GM19397 (cell line): ENCODE data around the gene DDX39A.
A peak's percentile ranks its signal among the peaks of the same experiment; 100 is the strongest.
"Not testable (repeated sequence)": the region's sequence is repeated elsewhere in the genome, so short reads cannot be mapped to it uniquely, and the experiment has no call there.

ENCODE experiments used
- ATAC-seq: cut with Tn5 transposase; IDR thresholded peaks from one replicate; pipeline ENCODE4 v1.9.1; 2021; ENCODE audit warnings: mild to moderate bottlenecking, moderate library complexity; ENCODE audit not compliant: unreplicated experiment

The DDX39A gene

GRCh38 chr19:14391156-14391821, 27.9 kb downstream of the DDX39A start:
- no peak for ATAC-seq

DNA sequence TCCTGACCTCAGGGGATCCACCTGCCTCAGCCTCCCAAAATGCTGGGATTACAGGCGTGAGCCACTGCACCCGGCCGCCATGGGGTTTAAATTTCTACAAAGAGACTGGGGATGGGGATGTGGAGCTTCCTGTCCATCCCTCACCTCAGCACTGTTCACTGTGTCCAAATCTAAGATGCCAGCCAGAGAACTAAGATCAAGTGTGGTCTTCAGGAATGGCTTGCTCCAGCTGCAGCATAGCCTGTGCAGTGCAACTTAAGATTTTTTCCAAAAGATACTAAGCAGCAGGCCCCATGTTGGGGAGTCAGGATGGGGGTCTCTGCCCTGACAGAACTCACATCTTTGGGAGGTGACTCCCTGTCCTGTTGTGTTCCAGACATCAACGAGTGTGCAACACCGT, 28.6 kb downstream of the DDX39A start:
- no peak for ATAC-seq

DNA sequence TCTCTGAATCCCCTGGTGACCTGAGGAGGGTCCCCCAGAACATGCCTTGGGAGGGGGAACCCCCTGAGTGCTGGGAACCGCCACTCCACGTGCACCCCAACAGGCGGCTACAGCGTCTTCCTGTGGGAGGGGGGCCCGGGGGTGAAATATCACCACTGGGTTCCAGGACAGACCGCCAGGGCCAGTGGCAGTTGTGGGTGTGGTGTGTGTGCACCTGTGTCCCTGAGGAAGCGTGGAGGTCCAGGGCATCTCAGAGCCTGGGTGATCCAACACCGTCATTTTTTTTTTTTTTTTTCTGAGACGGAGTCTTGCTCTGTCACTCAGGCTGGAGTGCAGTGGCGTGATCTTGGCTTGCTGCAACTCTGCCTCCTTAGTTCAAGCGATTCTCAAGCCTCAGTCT, 33.6 kb downstream of the DDX39A start:
- ATAC-seq: no peak

DNA sequence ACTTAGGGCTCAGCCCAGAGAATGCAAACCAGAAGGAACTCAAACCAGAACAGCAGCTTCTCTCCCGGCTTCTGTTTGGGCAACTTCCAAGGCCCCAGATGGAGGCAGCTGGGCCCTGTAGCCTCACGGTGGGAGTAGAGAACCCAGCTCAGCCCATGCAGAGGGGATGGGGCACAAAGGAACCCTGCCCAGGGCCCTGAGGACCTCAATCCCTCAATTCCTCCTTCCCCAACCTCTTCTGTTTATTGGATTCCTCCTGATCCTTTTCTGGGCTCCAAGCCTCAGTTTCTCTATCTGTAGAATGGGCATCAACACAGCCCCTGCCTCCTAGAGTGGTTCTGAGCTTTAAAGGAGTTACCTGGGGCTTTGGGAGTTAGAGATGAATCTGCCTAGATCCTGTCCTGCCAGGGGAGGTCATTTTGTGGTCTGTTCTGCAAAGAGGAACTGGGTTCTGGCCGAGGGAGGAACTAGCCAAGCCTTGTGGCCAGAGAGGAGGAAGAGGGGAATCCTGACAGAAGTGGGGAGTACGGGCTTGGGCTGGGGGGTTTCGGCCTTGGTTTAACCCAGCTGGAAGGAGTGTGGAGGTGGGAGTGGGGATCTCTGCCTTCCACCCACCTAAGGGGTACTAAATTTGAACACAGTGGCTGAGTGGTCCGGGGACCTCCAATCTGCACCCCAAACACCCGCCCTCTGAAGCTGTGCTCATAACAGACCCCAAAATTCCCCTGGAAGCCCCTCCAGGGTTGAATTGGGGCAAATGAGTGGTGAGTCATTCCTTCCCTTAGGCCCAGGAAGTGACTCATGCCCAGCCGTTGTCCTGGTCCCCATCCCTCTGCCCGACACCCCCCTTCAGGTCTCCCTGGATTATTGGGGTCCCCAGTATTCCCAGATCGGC, 35.2 kb downstream of the DDX39A start:
- no peak for ATAC-seq

GRCh38 chr19:14381689-14382474, 37.3 kb downstream of the DDX39A start:
- ATAC-seq: no peak

DNA sequence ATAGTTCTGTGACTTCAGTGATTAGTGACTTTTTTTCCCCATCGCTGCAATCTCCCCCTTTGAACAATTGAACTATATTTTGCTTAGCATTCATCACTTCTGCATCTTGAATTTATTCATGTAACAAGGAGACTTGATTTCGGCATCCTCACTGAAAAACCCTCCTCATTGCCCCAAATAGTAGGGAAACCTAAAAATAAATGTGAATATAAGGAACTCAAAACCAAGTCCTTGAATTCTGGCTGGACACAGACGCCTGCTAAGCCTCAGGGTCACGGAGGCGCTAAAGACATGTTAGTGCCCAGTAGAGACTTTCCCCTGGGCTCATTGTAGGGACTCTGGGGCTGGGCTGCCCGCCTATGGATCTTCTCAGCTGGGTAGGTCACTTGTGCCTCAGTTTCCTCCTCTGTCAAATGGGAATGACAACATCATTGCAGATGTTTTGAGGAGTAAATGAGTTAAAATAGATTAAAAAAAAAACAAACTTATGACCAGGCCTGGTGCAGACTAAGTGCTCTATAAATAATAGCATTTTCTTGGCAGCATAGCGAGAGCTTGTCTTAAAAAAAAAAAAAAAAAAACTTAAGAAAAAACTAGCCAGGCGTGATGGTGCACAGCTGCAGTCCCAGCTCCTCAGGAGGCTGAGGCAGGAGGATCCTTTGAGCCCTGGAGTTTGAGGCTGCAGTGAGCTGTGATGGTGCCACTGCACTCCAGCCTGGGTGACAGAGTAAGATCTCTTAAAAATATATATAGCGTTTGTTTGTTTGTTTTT, 39.7 kb downstream of the DDX39A start:
- no peak for ATAC-seq

- ATAC-seq: no peak
Measured at GRCh38 chr19:14378890-14379289, 40.3 kb downstream of the DDX39A start.

DNA sequence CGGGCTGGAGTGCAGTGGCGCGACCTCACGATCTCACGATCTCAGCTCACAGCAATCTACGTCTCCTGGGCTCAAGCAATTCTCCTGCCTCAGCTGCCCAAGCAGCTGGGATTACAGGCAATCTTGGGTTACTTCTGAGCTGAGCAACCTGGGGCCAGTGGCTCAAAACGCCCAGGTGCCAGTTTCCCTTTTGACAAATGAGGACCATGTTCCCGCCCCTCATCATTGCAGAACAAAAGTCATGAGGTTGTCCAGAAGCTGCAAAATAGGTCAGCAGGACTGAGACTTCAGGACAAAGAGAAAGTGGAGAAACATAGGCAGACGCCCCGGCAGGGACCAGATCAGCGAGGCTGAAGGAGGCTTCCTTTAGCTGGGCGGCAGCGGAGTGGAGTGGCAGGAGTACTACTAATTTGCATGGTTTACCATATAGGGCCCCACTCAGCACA, 41.2 kb downstream of the DDX39A start:
- no peak for ATAC-seq

- ATAC-seq: peak; percentile 17
Measured at GRCh38 chr19:14375582-14376291, 43.4 kb downstream of the DDX39A start.

DNA sequence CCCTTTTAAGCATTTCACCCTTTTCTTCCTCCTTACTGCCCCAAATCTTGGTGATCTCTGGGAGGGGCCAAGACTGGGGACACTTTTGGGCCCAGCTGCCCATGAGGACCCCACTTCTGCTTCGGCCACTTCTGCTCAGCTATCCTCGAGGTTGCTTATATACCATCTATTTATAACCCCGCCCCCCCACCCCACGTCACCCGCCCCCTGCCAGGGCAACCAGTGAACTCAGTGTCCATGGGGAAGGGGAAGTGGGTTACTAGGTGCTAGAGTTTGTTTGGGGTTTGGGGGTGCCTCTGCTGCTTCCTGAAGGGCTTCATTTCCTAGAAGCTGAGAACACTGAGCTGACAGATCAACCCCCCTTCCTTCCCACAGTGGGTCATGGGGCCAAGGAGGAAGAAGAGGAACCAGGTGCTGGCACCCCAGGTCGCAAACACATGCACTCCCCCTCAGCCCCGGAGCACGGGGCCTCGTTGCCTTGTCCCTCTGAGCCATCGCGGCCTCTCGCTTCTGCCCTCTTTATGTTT, 44.0 kb downstream of the DDX39A start:
- peak; percentile 39 for ATAC-seq

DNA sequence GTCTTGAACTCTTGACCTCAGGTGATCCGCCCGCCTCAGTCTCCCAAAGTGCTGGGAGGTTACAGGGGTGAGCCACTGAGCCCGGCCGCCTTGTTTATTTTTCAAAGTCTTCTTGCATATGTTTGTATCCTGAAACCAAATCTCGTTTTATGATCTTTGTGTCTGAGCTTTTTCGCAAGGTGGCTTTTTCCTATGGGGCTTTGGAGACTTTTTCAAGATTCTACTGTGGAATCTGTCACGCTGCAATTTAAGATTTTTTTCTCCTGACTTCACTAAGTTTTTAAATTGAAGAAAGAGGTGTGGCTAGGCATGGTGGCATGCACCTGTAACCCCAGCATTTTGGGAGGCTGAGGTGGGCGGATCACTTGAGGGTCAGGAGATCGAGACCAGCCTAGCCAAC, 44.8 kb downstream of the DDX39A start:
- ATAC-seq: not testable (repeated sequence)

GRCh38 chr19:14372384-14373077, 46.6 kb downstream of the DDX39A start:
- not testable (repeated sequence) for ATAC-seq

GRCh38 chr19:14371301-14371821, 47.8 kb downstream of the DDX39A start:
- no peak for ATAC-seq

DNA sequence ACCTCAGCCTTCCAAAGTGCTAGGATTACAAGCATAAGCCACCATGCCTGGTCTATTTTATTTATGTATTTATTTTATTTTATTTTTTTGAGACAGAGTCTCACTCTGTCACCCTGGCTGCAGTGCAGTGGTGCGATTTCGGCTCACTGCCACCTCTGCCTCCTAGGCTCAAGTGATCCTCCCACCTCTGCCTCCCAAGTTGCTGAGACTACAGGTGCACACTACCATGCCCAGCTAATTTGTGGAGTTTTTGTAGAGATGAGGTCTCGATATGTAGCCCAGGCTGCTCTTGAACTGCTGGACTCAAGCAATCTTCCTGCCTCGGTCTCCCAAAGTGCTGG, 48.2 kb downstream of the DDX39A start:
- ATAC-seq: no peak

- ATAC-seq: no peak
Measured at GRCh38 chr19:14370169-14370939, 48.8 kb downstream of the DDX39A start.

DNA sequence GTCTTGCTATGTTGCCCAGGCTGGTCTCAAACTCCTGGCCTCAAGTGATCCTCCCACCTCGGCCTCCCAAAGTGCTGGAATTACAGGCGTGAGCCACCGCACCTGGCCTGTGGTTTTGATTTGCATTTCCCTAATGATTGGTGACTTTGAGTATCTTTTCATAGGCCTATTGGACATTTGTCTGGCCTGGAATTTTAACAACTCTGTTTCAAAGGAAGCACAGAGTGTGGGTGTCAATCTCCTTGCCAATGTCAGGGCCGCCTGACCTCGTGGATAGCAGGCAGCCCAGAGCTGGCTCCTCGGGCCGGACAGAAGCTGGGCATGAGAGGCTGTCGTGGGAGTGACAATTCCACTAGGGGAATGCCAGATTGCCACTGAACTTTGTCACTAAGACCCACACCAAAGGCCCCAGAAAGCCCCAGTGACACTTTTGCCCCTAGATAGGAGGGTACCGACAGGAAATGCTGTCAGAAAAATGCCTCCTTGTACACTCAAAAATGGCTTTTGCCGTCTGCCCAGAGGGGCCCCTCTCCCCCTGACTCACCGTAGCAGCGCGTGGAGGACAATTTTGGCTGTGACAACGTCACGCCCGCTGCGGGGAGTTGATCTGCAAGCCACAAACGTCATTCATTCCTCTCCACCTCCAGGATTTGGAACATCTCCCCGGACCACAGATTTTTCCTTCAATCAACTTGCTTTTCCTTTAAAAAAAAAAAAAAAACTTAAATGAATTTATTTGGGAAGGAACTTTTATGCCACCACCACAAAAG, 49.6 kb downstream of the DDX39A start:
- ATAC-seq: no peak

DNA sequence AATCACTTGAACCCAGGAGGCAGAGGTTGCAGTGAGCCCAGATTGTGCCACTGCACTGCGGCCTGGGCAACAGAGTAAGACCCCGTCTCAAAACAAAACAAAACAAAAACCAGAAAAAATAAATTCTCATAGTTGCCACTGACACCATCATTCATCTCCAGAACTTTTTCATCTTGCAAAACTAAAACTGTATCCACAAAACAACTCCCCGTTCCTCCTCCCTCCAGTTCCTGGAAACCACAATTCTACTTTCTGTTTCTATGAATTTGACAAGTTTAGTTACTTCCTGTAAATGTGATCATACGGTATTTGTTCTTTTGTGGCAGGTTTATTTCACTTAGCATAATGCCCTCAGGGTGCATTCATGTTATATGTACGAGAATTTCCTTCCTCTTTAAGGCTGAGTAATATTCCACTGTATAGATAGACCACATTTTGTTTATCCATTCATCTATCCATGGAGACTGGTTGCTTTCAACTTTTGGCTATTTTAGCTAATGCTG, 51.1 kb downstream of the DDX39A start:
- no peak for ATAC-seq
